Embryonic facial prominence (tissue), 1 donor: ENCODE measurements around the gene EIF6.
"Not testable (repeated sequence)": the region's sequence is repeated elsewhere in the genome, so short reads cannot be mapped to it uniquely, and the experiment has no call there.

Experiments
- DNase-seq: peaks from one replicate; pipeline ENCODE4 v3.0.0-alpha.2; 2016; ENCODE audit errors: extremely low spot score

The EIF6 gene

GRCh38 chr20:35260426-35260825 lies 24.1 kb downstream of the EIF6 start:
- DNase-seq = no peak

GRCh38 chr20:35257175-35257909 lies 27.2 kb downstream of the EIF6 start:
- DNase-seq = no peak

DNA sequence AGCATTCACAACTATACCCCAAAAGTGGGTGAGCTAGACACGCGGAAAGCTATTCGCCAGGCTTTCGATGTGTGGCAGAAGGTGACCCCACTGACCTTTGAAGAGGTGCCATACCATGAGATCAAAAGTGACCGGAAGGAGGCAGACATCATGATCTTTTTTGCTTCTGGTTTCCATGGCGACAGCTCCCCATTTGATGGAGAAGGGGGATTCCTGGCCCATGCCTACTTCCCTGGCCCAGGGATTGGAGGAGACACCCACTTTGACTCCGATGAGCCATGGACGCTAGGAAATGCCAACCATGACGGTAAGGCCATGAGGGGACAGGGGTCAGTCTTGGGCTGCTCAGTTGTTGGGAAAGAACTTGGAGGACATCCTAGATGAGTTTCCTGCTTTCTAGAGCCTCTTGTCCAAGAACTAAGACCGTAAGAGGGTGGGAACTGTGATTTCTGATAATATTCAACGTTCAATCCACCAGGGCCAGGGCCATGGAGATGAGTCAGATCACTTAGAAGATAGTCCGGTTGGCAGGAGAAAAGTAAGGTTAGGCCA lies 30.0 kb downstream of the EIF6 start:
- no peak for DNase-seq

DNA sequence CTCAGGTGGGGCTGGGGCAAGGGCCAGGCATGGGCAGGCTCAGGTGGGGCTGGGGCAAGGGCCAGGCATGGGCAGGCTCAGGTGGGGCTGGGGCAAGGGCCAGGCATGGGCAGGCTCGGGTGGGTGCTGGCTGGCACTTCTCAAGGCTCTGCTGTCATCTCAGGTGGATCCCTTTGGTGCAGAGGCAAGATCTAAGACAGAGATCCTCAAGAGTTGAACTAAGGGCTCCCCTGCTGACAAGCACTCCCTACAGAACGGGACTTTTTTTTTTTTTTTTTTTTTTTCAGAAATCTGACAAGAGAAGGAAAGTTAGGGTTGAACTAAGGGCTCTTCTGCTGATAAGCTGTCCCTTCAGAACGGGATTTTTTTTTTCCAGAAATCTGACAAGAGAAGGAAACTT lies 31.6 kb downstream of the EIF6 start:
- no peak for DNase-seq

DNA sequence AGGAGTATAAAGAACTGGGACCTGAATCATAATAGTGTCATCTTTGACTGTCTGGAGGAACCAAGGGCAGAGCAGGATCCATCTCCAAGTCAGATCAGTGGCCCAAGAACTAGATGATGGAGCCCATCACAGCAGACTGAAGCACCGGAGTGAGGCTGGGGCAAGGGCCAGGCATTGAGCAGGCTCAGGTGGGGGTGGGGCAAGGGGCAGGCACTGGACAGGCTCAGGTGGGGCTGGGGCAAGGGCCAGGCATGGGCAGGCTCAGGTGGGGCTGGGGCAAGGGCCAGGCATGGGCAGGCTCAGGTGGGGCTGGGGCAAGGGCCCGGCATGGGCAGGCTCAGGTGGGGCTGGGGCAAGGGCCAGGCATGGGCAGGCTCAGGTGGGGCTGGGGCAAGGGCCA lies 32.0 kb downstream of the EIF6 start:
- not testable (repeated sequence) for DNase-seq

DNA sequence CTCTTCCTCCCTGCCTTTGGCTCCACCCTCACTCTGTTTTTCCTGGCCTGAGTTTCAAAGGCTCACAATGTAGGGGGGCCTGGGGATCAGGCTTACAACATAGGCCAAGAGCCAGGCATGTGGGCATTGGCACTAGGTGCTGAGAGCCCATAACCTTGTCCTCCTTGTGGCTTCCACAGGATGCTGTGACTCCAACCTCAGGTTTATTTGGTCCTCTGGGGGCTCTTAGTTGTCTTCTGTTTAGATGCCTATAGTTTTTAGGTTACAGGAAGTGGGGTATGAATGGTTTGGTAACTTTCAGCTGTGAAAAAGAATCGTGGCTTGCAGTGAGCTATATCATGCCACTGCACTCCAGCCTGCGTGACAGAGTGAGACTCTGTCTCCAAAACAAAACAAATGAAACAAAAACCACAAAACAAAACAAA lies 32.5 kb downstream of the EIF6 start:
- DNase-seq = no peak

- no peak for DNase-seq
Measured at GRCh38 chr20:35251613-35251940, 33.0 kb downstream of the EIF6 start.

DNA sequence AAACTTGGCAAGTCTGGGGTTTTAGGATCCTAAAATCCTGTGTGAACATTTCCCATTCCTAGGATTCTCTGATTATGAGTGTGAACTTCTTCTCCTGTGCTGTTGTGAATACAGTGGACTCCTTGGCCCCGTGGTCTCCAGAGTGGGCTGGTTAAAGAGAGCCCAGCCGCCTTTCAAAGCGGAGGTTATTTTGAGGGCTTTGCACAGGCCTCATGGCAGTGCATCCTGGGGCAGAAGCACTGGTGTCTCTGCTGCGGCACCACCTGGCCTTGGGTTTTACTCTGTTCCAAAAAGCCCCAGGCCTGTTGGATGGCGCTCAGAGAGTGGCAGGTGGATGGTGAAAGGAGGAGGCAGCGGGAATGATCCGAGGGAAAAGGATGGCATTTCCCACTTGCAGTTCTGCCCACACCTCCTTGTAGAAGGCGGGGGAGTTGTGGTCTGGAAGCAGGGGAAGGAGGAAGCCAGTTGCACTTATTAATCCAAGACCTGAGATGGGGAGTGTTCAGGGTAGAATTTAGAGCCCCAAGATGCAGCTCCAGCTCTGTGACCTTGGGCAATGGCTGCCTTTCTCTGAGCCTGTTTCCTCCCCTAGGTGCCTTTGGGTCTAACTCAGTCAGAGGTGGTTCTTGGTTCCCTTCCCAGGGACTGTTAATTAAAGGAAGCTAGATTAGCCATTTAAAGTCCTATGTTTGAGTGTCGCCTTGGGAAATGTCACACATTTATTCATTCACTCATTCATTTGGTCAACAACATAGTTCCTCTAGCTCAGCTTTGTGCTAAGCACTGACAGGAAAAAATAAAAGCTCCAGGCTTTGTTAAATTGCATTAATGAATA lies 35.7 kb downstream of the EIF6 start:
- no peak for DNase-seq

DNA sequence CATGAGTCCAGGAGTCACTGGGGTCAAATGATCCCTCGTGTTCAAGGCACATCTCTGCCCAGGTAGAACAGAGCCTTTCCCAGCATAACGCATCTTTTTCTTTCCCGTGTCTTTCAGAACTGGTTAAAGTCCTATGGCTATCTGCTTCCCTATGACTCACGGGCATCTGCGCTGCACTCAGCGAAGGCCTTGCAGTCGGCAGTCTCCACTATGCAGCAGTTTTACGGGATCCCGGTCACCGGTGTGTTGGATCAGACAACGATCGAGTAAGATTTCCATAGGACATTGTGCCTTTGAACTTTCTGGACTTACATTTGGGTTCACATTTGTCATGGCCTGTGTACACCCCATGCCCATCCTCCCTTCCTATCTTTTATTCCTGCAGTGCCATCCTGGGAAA lies 37.8 kb downstream of the EIF6 start:
- no peak for DNase-seq

GRCh38 chr20:35243986-35244385 lies 40.6 kb downstream of the EIF6 start:
- DNase-seq = no peak

DNA sequence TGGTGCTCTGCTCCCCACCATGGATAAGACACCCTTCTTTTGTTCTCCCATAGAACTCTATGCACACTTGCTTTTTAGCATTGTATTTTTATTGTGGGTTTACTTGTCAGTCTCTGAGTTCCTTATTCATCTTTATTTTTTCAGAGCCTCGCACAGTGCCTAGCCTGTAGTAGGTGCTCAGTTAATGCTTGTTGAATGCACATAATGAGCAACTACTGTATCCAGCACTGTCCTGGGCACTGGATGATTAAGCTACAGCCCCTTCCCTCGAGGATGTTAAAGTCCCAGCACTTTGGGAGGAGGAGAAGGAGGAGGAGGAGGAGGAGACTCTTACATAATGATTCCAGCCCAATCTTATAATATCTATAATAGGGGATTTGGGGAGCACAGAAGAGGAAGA lies 41.3 kb downstream of the EIF6 start:
- no peak for DNase-seq

DNA sequence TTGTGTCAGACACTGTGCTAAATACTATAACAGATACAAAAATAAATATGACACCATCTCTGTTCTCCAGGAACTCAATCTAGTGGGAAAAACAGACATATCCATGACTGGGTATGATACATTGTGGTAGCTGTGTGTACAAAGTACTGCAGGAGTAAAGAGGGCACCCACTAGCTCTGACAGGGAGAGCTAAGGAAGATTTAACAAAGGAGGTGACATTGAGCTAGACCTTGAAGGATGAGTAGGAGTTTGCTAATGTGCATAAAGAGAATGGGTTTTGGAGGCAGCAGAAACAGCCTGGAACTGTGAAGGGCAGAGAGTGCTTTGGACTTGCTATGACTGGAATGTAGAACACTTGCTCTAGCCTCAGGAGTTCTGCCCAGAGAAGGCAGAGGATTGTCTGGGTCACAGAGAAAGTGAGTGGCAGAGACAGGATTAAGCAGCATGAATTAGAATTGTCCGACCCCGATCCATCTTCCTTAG lies 43.7 kb downstream of the EIF6 start:
- DNase-seq = no peak

- DNase-seq = no peak
Measured at GRCh38 chr20:35240083-35240810, 44.3 kb downstream of the EIF6 start.

- DNase-seq = no peak
Measured at GRCh38 chr20:35238735-35239134, 45.8 kb downstream of the EIF6 start.

DNA sequence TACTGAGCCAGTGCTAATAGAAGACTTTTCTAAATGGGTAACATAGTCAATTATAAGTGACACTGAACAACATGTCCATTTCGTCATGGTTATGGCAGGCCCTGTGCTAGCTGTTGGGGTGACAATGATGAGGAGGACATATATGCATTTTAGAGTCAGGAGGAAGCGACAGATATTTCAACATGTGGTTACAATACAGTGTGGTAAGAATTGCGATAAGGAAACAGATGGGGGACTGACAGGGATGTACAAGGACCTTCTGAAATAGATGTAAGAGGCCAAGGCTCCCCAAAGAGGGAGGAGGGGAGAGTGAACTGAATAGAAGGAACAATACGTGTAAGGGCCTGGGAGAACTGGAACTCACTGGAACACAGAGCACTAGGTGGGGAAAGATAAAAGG lies 46.4 kb downstream of the EIF6 start:
- no peak for DNase-seq

DNA sequence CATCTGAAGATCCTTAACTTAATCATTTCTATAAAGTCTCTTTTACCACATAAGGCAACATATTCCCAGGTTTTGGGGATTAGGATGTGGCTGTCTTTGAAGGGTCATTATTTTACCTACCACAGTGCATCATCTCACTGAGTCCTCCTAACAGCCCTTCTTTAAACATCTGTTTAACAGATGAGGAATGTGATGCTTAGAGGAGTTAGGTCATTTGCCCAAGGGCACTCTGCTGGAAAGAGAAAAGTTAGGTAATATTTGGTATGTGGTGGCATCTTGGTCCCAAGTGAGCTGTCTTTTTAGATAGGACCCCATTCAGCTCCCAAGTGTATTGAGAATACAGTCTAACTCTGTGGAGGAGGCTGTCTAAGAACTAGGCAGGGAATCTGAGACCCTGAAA lies 47.1 kb downstream of the EIF6 start:
- DNase-seq = no peak

DNA sequence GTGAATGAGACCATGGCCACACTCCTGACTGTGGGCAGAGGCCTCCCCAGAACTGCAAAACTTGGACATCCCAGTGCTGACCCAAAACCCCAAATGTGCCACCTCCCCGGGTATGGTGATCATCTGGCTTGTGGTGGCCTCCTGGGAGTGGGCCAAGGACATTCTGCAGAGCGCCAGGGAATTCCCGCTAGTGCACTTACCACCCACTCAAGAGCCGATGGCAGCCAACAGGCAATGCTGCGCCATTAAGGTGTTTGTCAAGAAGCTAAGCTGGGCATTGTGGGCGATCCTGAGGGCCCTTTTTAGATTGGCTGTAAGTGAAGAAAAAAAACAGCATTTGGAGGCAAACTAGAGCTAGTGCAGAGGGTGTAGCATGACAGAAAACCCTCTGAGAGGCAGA lies 48.7 kb downstream of the EIF6 start:
- DNase-seq = no peak

- no peak for DNase-seq
Measured at GRCh38 chr20:35232575-35232974, 52.0 kb downstream of the EIF6 start.
